Testis (tissue), 3 donors: Measurements from ENCODE around the gene ATRNL1. TPM values are rescaled to one million over a fixed set of nuclear protein-coding genes. Genes with fewer than 3 reads are reported as not detected.

Source experiments
- DNase-seq: peaks from one replicate; pipeline ENCODE4 v3.0.0-alpha.2; 2019
- H3K27ac ChIP-seq, 2 donors: fragments of 200-600 bp; sonication (generic); one replicate each; pipeline ENCODE4 v1.5.1; 2019
- H3K27me3 ChIP-seq: fragments of 200-600 bp; sonication (generic); one replicate; pipeline ENCODE4 v1.5.1; 2019
- H3K36me3 ChIP-seq: fragments of 200-600 bp; sonication (generic); one replicate; pipeline ENCODE4 v1.5.1; 2017; ENCODE audit warnings: low read depth; ENCODE audit errors: missing control alignments
- H3K4me1 ChIP-seq: fragments of 200-600 bp; sonication (generic); one replicate; pipeline ENCODE4 v1.5.1; 2019
- H3K4me3 ChIP-seq, 2 donors: fragments of 200-600 bp; sonication (generic); one replicate each; pipeline ENCODE4 v1.5.1; 2017 to 2019
- H3K9me3 ChIP-seq: fragments of 200-600 bp; sonication (generic); one replicate; pipeline ENCODE4 v1.5.1; 2017
- POLR2A ChIP-seq: fragments of 450-650 bp; IDR thresholded peaks from one replicate; pipeline ENCODE4 v1.6.1; 2017; ENCODE audit warnings: antibody characterized with exemption, mild to moderate bottlenecking, moderate library complexity
- WGBS, 2 donors: methylation state at CpG; one replicate each; pipeline ENCODE4 v1.1.5; 2018; 5-methylcytosine and 5-hydroxymethylcytosine counted together
- intact Hi-C: fragments of 100-400 bp; cut with DNase I; formaldehyde crosslinking; loops from one replicate; pipeline ENCODE4 v1.15.1; 2023; ENCODE audit warnings: low total_unique reads
- polyA plus RNA-seq: library from polyadenylated mRNA; stranded (reverse); fragments of 350-450 nt; fragmentation: Illumina TruSeq; extraction: RNeasy Lipid Tissue Mini Kit (QIAGEN cat#74804); gene quantifications from one replicate; pipeline ENCODE4 v1.2.3, GENCODE V29; 2014; ENCODE audit warnings: low read depth, low replicate concordance; ENCODE audit not compliant: insufficient read depth
- total RNA-seq, 2 donors: library from RNA; depleted of rRNA; stranded (reverse); fragments of >200 nt; gene quantifications; one replicate each; pipeline ENCODE4 v1.2.3, GENCODE V29; 2016
- TF ChIP-seq, protein P1 (sequence below), 3 experiments: fragments of 450-650 bp in 2 of 3; fragments of 200-600 bp in 1 of 3; sonication (generic) in 1 of 3; IDR thresholded peaks; one replicate each; pipeline ENCODE4 v1.5.1; 2016 to 2019; ENCODE audit warnings: antibody characterized with exemption in 3 of 3, mild to moderate bottlenecking in 2 of 3, moderate library complexity in 1 of 3

Gene ATRNL1
- total and polyA plus RNA-seq, 3 donors from 2014 or later = 32.4 to 61.3 (median 45.7) TPM

DNA sequence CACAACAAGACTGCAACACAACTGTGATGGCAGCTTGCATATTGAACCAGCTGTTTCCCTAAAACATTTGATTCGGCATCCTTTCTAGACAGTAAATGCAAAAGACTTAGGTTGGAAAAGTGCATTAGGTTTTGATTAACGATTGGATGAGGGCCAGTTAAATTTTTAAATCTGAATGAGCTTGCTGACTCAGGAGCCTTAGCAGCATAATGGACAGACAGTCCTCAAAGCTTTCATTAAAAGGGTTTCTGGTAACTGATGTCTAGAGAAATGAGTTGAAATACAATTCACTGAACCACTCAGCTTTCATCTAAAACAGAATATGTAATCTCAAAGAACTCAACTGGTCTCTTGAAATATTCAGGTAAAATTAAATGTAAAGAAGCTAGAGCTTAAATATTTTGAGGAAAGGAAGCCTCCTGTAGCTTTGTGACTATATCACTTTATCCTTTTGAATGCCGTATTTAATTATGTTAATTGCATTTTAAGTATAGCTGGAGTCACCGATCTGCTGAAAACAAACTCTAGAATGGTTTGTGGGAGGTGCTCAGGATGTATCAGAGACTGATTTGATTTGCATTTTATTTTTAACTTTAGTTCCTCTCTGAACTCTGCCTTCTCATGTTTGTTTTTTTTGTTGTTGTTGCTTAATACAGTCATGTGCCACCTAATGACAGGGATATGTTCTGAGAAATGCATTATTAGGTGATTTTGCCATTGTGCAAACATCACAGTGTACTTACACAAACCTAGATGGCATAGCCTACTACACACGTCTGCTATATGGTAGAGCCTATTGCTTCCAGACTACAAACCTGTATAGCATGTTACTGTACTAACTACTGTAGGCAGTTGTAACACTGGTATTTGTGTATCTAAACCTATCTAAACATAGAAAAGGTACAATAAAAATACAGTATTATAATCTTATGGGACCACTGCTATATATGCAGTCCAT lies 29.2 kb upstream of the ATRNL1 start:
- 71 to 73% methylated on average over 5 of the region's 5 CpGs for WGBS, 2 donors
- no peak for DNase-seq

DNA sequence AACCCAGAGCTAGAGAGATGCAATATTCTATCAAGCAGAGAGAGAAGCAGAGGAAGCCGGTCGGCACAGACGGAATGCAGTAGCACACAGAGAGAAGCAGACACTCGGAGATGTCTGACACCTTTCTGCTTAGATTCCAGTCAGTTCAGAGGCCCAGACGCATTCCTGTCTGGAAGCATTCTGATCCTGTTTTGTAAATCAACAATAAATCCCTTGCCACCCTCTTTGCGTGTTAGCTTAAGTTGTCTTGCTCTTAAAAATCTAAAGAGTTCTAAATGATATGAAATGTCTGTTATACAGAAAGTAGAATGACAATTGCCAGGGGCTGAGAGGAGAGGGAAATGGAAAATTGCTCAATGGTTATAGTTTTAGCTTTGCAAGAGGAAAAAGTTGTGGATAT lies 27.4 kb upstream of the ATRNL1 start:
- H3K36me3 ChIP-seq = no peaks in the 10 kb centered on the region
- H3K27me3 ChIP-seq = no peaks in the 10 kb centered on the region
- H3K9me3 ChIP-seq = no peaks in the 10 kb centered on the region
- H3K27ac ChIP-seq = no peak overlapping the region
- no peaks in the 10 kb centered on the region for H3K4me1 ChIP-seq
- intact Hi-C loops = no loop called here
- no peak for DNase-seq
- TF ChIP-seq, protein P1, sequence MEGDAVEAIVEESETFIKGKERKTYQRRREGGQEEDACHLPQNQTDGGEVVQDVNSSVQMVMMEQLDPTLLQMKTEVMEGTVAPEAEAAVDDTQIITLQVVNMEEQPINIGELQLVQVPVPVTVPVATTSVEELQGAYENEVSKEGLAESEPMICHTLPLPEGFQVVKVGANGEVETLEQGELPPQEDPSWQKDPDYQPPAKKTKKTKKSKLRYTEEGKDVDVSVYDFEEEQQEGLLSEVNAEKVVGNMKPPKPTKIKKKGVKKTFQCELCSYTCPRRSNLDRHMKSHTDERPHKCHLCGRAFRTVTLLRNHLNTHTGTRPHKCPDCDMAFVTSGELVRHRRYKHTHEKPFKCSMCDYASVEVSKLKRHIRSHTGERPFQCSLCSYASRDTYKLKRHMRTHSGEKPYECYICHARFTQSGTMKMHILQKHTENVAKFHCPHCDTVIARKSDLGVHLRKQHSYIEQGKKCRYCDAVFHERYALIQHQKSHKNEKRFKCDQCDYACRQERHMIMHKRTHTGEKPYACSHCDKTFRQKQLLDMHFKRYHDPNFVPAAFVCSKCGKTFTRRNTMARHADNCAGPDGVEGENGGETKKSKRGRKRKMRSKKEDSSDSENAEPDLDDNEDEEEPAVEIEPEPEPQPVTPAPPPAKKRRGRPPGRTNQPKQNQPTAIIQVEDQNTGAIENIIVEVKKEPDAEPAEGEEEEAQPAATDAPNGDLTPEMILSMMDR (IDR thresholded peaks at IDR 0.05) = no peak
- no peak for TF ChIP-seq POLR2A
- H3K4me3 ChIP-seq = no peak overlapping the region
- WGBS, 2 donors = 67 to 87% methylated on average over 6 of the region's 6 CpGs

More for the DNA sequence above, 29.2 kb upstream of the ATRNL1 start:
- no peak overlapping the region for H3K27ac ChIP-seq
- H3K4me3 ChIP-seq = no peak overlapping the region
- no peaks in the 10 kb centered on the region for H3K36me3 ChIP-seq
- H3K4me1 ChIP-seq = no peaks in the 10 kb centered on the region
- intact Hi-C loops = no loop called here
- no peaks in the 10 kb centered on the region for H3K9me3 ChIP-seq
- no peak for TF ChIP-seq POLR2A
- TF ChIP-seq, protein P1 (IDR thresholded peaks at IDR 0.05) = no peak
- no peaks in the 10 kb centered on the region for H3K27me3 ChIP-seq

DNA sequence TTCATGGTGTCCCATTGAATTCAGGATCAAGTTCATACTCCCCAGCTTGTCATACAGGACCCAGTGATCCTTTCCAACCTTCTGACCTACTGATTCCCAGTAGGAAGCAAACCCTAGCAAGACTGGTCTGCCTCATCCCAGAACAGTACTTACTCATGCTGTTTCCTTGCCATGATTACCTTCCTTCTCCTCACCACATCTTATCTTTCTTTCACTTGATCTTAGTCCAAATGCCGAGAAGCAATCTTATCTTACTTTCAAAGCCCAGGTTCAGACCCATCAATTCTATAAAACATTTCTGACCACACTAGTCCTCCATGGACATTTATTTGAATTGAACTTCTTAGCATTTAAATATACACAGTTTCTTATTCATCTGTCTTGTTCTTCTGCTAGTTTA lies 26.6 kb upstream of the ATRNL1 start:
- no peaks in the 10 kb centered on the region for H3K9me3 ChIP-seq
- DNase-seq = no peak
- no peak for TF ChIP-seq POLR2A
- TF ChIP-seq, protein P1 (IDR thresholded peaks at IDR 0.05) = no peak
- no peaks in the 10 kb centered on the region for H3K27me3 ChIP-seq
- H3K4me1 ChIP-seq = no peaks in the 10 kb centered on the region
- no peaks in the 10 kb centered on the region for H3K36me3 ChIP-seq
- H3K27ac ChIP-seq = no peak overlapping the region
- no peak overlapping the region for H3K4me3 ChIP-seq
- intact Hi-C loops = no loop called here
- WGBS, 2 donors = 68 to 83% methylated on average over 1 of the region's 1 CpG

DNA sequence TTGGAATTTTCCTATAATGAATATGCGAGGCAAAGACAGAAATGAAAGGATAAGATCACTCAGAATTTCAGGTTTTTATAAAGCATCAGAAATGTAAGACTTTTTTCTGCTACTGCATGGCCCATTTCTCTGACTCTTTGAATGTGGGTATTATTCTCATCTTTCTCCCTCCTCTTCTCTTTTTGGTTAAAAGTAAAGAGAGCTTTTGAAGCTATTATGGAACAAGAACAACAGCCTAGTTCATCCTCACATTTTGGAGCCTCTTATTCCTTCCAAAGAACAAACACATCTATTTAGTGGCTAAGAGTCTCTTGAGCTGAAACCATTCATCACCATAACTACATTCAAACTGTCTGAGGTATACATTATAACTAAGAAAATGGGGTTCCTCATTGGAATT lies 19.4 kb upstream of the ATRNL1 start:
- Histone ChIP-seq H3K27ac (no peak overlapping the region), H3K4me3 (no peak overlapping the region), H3K27me3 (no peaks in the 10 kb centered on the region), H3K4me1 (no peaks in the 10 kb centered on the region), H3K36me3 (no peaks in the 10 kb centered on the region), H3K9me3 (no peaks in the 10 kb centered on the region)
- DNase-seq = no peak
- TF ChIP-seq, protein P1 (IDR thresholded peaks at IDR 0.05) = no peak
- no peak for TF ChIP-seq POLR2A
- intact Hi-C loops = no loop called here
- WGBS, 2 donors = 93 to 96% methylated on average over 1 of the region's 1 CpG

DNA sequence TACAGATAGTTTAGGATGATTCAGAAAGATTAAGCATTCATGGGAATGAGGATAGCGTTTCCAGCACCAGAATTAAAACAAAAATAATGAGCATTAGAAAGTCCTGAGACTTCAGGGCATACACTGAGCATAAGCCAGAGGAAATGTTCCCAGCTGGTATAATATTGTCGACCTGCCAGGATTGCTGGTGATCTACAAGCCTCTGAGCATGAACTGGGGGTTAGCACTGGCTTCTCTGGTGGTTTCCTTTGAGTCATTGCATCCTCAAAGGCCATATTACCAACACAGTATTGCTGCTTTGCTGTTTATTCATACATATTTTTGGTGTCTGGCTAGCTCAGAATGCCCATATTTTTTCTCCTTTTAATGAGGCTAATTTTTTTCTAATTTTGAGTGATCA lies 10.7 kb upstream of the ATRNL1 start:
- no peaks in the 10 kb centered on the region for H3K4me1 ChIP-seq
- no peak overlapping the region for H3K4me3 ChIP-seq
- H3K27me3 ChIP-seq = no peaks in the 10 kb centered on the region
- H3K9me3 ChIP-seq = no peaks in the 10 kb centered on the region
- intact Hi-C loops = no loop called here
- no peak overlapping the region for H3K27ac ChIP-seq
- TF ChIP-seq, protein P1 (IDR thresholded peaks at IDR 0.05) = no peak
- TF ChIP-seq POLR2A = no peak
- H3K36me3 ChIP-seq = no peaks in the 10 kb centered on the region
- no peak for DNase-seq
- 71 to 86% methylated on average over 2 of the region's 2 CpGs for WGBS, 2 donors
